Endothelial cell of umbilical vein (primary cell): ENCODE data around the gene SCRN1. TPM values are rescaled to one million over a fixed set of nuclear protein-coding genes. Genes with fewer than 3 reads are reported as not detected.

Experiments used
- BruUV-seq: library from RNA; stranded (reverse); fragments of 400-500 nt; replicated peaks from 2 replicates; lab custom pipeline; 2021; lab: Mats Ljungman, UMichigan
- CTCF ChIA-PET: fragments of 300-600, 350-600 bp; sonication (Branson Sonifier 250); formaldehyde crosslinking; loops from one replicate; lab custom pipeline; 2021; ENCODE audit warnings: antibody characterized with exemption, inconsistent platforms; lab: Charles Lee
- POLR2A ChIA-PET: fragments of 300-600, 350-600 bp; sonication (Branson Sonifier 250); formaldehyde crosslinking; loops from one replicate; lab custom pipeline; 2021; ENCODE audit warnings: antibody characterized with exemption, inconsistent platforms; lab: Charles Lee
- DNase-seq: peaks from one replicate; pipeline ENCODE4 v3.0.0-alpha.2; 2011; ENCODE audit warnings: low read depth, low spot score
- FAIRE-seq: peaks from 2 replicates; lab custom pipeline; 2011; peaks lifted over from hg19 to GRCh38; lab: Jason Lieb, UNC
- H2AFZ ChIP-seq: 2 replicates; pipeline ENCODE4 v1.6.0; 2012; ENCODE audit warnings: low read depth, low read length, control low read depth, inconsistent platforms
- H3K27ac ChIP-seq: 2 replicates; pipeline ENCODE4 v1.5.1; 2011; ENCODE audit warnings: low read depth, mild to moderate bottlenecking, control low read depth, low read length, moderate library complexity; ENCODE audit not compliant: insufficient read depth
- H3K27me3 ChIP-seq, 2 experiments: 2 replicates each; pipeline versions ENCODE4 v1.6.0 to v1.6.1; 2011; ENCODE audit warnings: low read length in 2 of 2, mixed read lengths in 1 of 2; ENCODE audit not compliant: control insufficient read depth in 2 of 2, insufficient read depth in 2 of 2
- H3K36me3 ChIP-seq, 2 experiments: 2 replicates in 1 of 2; 3 replicates in 1 of 2; pipeline ENCODE4 v1.5.1; 2011; ENCODE audit warnings: low read length in 2 of 2, mild to moderate bottlenecking in 1 of 2, moderate library complexity in 1 of 2; ENCODE audit not compliant: control insufficient read depth in 2 of 2, insufficient read depth in 2 of 2; ENCODE audit errors: extremely low read depth in 1 of 2
- H3K4me1 ChIP-seq: 3 replicates; pipeline ENCODE4 v1.5.1; 2011; ENCODE audit warnings: mild to moderate bottlenecking, low read length; ENCODE audit not compliant: control insufficient read depth, insufficient read depth; ENCODE audit errors: extremely low read depth
- H3K4me2 ChIP-seq: 2 replicates; pipeline ENCODE4 v1.6.1; 2011; ENCODE audit warnings: low read length, control low read depth, mixed read lengths; ENCODE audit not compliant: insufficient read depth
- H3K4me3 ChIP-seq, 3 experiments: fragments of 200-600 bp in 1 of 3; sonication (generic), shearing (Covaris generic) in 1 of 3; replicated peaks in 1 of 3; 2 replicates each; pipeline ENCODE4 v1.5.1; 2011 to 2016; ENCODE audit warnings: control low read depth in 3 of 3, low read length in 3 of 3, mild to moderate bottlenecking in 2 of 3, inconsistent platforms in 1 of 3, low read depth in 1 of 3, moderate library complexity in 1 of 3; ENCODE audit not compliant: insufficient read depth in 1 of 3
- H3K79me2 ChIP-seq: 2 replicates; pipeline ENCODE4 v1.6.0; 2012; ENCODE audit warnings: low read length, inconsistent platforms; ENCODE audit not compliant: control insufficient read depth, insufficient read depth
- H3K9ac ChIP-seq: replicated peaks from 2 replicates; pipeline ENCODE3; 2011; ENCODE audit warnings: low read length, control low read depth; ENCODE audit not compliant: insufficient read depth; ENCODE audit errors: extremely low read depth
- H3K9me1 ChIP-seq: replicated peaks from 3 replicates; pipeline ENCODE4 v1.6.0; 2011; ENCODE audit warnings: mild to moderate bottlenecking, low read length; ENCODE audit not compliant: control insufficient read depth, insufficient read depth; ENCODE audit errors: extremely low read depth
- H3K9me3 ChIP-seq: replicated peaks from 2 replicates; pipeline ENCODE4 v1.5.1; 2012; ENCODE audit warnings: low read length, inconsistent platforms; ENCODE audit not compliant: control insufficient read depth, insufficient read depth
- H4K20me1 ChIP-seq: replicated peaks from 2 replicates; pipeline ENCODE3; 2011; ENCODE audit warnings: mild to moderate bottlenecking, low read length; ENCODE audit not compliant: control insufficient read depth, insufficient read depth; ENCODE audit errors: extremely low read depth
- EZH2 ChIP-seq: IDR thresholded peaks from 2 replicates; pipeline ENCODE4 v1.6.1; 2012; ENCODE audit warnings: borderline replicate concordance, low read depth, mild to moderate bottlenecking, moderate library complexity, low read length, inconsistent platforms; ENCODE audit not compliant: severe bottlenecking
- FOS ChIP-seq: IDR thresholded peaks from 2 replicates; pipeline ENCODE4 v1.6.1; 2011; ENCODE audit warnings: mild to moderate bottlenecking, low read length, moderate library complexity, borderline replicate concordance; ENCODE audit not compliant: insufficient read depth
- GATA2 ChIP-seq: IDR thresholded peaks from 2 replicates; pipeline ENCODE4 v1.7.0; 2011; ENCODE audit warnings: low read depth, mild to moderate bottlenecking, moderate library complexity, mixed read lengths, low read length; ENCODE audit not compliant: insufficient read length, insufficient read depth
- JUN ChIP-seq: IDR thresholded peaks from 2 replicates; pipeline ENCODE4 v1.6.1; 2011; ENCODE audit warnings: borderline replicate concordance, low read depth; ENCODE audit not compliant: insufficient read length, insufficient read depth
- MYC ChIP-seq: IDR thresholded peaks from one replicate; pipeline ENCODE4 v1.6.1; 2011; ENCODE audit warnings: mild to moderate bottlenecking, low read depth, low read length
- POLR2A ChIP-seq: IDR thresholded peaks from 2 replicates; pipeline ENCODE4 v1.6.1; 2012; ENCODE audit warnings: low read depth, mild to moderate bottlenecking, control low read depth, low read length
- POLR2AphosphoS5 ChIP-seq: IDR thresholded peaks from 2 replicates; pipeline ENCODE4 v1.6.1; 2012; ENCODE audit warnings: low read depth, mild to moderate bottlenecking, control low read depth, low read length, moderate library complexity; ENCODE audit not compliant: insufficient read depth
- dilution Hi-C: fragments of 300-500 bp; cut with MboI; formaldehyde crosslinking; loops from one replicate; pipeline ENCODE4 v1.15.0; 2019; ENCODE audit warnings: low sequenced_read_pairs; ENCODE audit not compliant: extremely low pct_ligation_motif_present
- intact Hi-C: fragments of 100-400 bp; cut with micrococcal nuclease; formaldehyde crosslinking; loops from one replicate; pipeline ENCODE4 v1.10.0; 2022
- polyA plus RNA-seq, 4 experiments: library from polyadenylated mRNA; depleted of rRNA in 3 of 4; stranded (reverse) in 3 of 4; unstranded in 1 of 4; fragments of >200 nt; gene quantifications; 2 replicates each; pipeline versions ENCODE4 v1.2.1 to v1.2.3, GENCODE V29; 2011 to 2012; ENCODE audit warnings: missing spikeins in 1 of 4
- total RNA-seq: library from RNA; stranded (reverse); gene quantifications from 2 replicates; pipeline ENCODE4 v1.2.3, GENCODE V29; 2021
- TF ChIP-seq, protein P1 (sequence below), 2 donors: IDR thresholded peaks; 1 replicate in 1 of 2; 2 replicates in 1 of 2; pipeline ENCODE4 v1.5.1; 2011; ENCODE audit warnings: low read length in 2 of 2, mild to moderate bottlenecking in 2 of 2, moderate library complexity in 2 of 2, control low read depth in 1 of 2, inconsistent platforms in 1 of 2, low read depth in 1 of 2; ENCODE audit not compliant: insufficient read depth in 1 of 2; ENCODE audit errors: extremely low read depth in 1 of 2
- TF ChIP-seq, protein P2 (sequence below): IDR thresholded peaks from 2 replicates; pipeline ENCODE4 v1.6.1; 2011; ENCODE audit not compliant: insufficient read depth, insufficient read length

The SCRN1 gene
- total and polyA plus RNA-seq, 2 donors (not counting 3 experiments of a cell fraction or from before 2014, with no cell fraction given) = 57.0 to 127 TPM

DNA sequence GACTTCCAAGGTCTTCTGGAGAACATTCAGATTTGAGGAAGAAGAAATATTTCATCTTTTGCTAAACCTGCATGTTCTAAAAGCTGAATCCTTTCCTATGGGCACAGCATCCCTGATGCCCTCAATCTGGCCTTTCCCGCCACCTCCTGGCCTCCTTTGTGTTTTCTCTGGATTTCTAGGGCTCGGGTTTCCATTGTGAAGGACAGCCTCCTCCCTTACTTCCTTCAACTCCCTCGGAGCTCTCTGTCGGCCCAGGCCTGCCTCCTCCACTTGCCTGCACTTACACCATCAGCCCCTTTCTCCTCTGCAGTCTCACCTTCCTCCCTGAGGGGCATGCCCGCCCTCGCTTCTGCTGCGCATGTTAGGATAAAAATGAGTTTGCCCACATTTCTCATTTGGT lies 107.9 kb downstream of the SCRN1 start:
- H3K79me2 ChIP-seq = no peaks in the 10 kb centered on the region
- dilution Hi-C loops (no loop called here), intact Hi-C loops (no loop called here)

More for the DNA sequence above, 107.9 kb downstream of the SCRN1 start:
- Histone ChIP-seq H3K9ac (no peak overlapping the region), H3K4me1 (peaks cover 2% of the 10 kb centered on the region), H3K9me1 (no peaks in the 10 kb centered on the region), H3K4me3 (no peak overlapping the region), H3K27ac (no peak overlapping the region), H3K27me3 (peaks cover 0 to 5% of the 10 kb centered on the region in 2 experiments), H4K20me1 (no peaks in the 10 kb centered on the region), H2AFZ (no peak overlapping the region), H3K36me3 (no peaks in the 10 kb centered on the region), H3K4me2 (no peak overlapping the region), H3K9me3 (no peaks in the 10 kb centered on the region)
- ChIA-PET POLR2A (no interaction called here), CTCF (no interaction called here)
- no peak for TF ChIP-seq JUN
- TF ChIP-seq, protein P1, sequence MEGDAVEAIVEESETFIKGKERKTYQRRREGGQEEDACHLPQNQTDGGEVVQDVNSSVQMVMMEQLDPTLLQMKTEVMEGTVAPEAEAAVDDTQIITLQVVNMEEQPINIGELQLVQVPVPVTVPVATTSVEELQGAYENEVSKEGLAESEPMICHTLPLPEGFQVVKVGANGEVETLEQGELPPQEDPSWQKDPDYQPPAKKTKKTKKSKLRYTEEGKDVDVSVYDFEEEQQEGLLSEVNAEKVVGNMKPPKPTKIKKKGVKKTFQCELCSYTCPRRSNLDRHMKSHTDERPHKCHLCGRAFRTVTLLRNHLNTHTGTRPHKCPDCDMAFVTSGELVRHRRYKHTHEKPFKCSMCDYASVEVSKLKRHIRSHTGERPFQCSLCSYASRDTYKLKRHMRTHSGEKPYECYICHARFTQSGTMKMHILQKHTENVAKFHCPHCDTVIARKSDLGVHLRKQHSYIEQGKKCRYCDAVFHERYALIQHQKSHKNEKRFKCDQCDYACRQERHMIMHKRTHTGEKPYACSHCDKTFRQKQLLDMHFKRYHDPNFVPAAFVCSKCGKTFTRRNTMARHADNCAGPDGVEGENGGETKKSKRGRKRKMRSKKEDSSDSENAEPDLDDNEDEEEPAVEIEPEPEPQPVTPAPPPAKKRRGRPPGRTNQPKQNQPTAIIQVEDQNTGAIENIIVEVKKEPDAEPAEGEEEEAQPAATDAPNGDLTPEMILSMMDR (IDR thresholded peaks at IDR 0.05; ENCODE audit: extremely low read depth in 1 of 2, insufficient read depth in 1 of 2, low read depth in 1 of 2, low read length in 2 of 2) = no peak
- TF ChIP-seq EZH2 = no peak
- TF ChIP-seq FOS = no peak
- no peak for TF ChIP-seq POLR2A
- no peak for TF ChIP-seq GATA2
- TF ChIP-seq MYC = no peak
- TF ChIP-seq, protein P2, sequence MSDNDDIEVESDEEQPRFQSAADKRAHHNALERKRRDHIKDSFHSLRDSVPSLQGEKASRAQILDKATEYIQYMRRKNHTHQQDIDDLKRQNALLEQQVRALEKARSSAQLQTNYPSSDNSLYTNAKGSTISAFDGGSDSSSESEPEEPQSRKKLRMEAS = no peak
- no peak for TF ChIP-seq POLR2AphosphoS5
- no peak for DNase-seq
- no TSS peak for BruUV-seq
- no peak for FAIRE-seq
